ENCODE data around the gene ZNF680.

GRCh38 chr7:64611717-64612116 lies 48.8 kb upstream of the ZNF680 start:
- no peak for TF ChIP-seq EZH2phosphoT487 (IDR thresholded peaks at IDR 0.05; ENCODE audit: insufficient read depth, low read depth)
- TF ChIP-seq EZH2 (IDR thresholded peaks at IDR 0.05; ENCODE audit: insufficient read depth, poor library complexity, severe bottlenecking), result no peak

Measured in GM23248 (cell line).